ENCODE results near the gene MRPS25.
A peak's percentile ranks its signal among the peaks of the same experiment; 100 is the strongest.

Gene MRPS25

GRCh38 chr3:15097891-15098290, 32.8 kb upstream of the MRPS25 start:
- Histone ChIP-seq H3K4me2 (ENCODE audit: low read length, poor library complexity, severe bottlenecking) (peak overlapping the region; percentile 70), H3K27me3 (ENCODE audit: control insufficient read depth in 1 of 2, insufficient read depth in 1 of 2, low read length in 2 of 2) (no peaks in the 10 kb centered on the region), H3K4ac (ENCODE audit: low read depth in 1 of 2, low read length in 2 of 2) (peak overlapping the region in 1 of 2 experiments; percentile 24), H3K27ac (ENCODE audit: low read length, poor library complexity, severe bottlenecking) (no peak overlapping the region), H2BK15ac (ENCODE audit: low read depth, poor library complexity, severe bottlenecking) (no peak overlapping the region), H4K91ac (ENCODE audit: low read length) (no peak overlapping the region), H3K4me3 (ENCODE audit: insufficient read depth in 1 of 2, low read depth in 1 of 2, low read length in 2 of 2) (peak overlapping the region in 1 of 2 experiments; percentile 95), H2BK120ac (ENCODE audit: low read depth, low read length) (no peak overlapping the region), H2AK5ac (ENCODE audit: low read length, severe bottlenecking) (peak overlapping the region; percentile 25), H3K4me1 (ENCODE audit: control insufficient read depth, insufficient read depth, low read depth, low read length) (peaks cover 10% of the 10 kb centered on the region), H3K23ac (ENCODE audit: low read length in 2 of 2) (no peak overlapping the region), H3K9ac (ENCODE audit: low read length) (peak overlapping the region; percentile 97), H3K79me1 (replicated peaks; ENCODE audit: low read length, poor library complexity, severe bottlenecking) (peaks cover 21% of the 10 kb centered on the region), H4K8ac (ENCODE audit: low read length) (no peak overlapping the region), H2BK5ac (ENCODE audit: low read depth, low read length, poor library complexity, severe bottlenecking) (no peak overlapping the region), H2BK12ac (ENCODE audit: low read length in 2 of 2) (no peak overlapping the region), H3K18ac (ENCODE audit: low read depth in 1 of 2, low read length in 2 of 2) (no peak overlapping the region), H2AFZ (ENCODE audit: low read depth, low read length) (no peak overlapping the region), H3K9me3 (ENCODE audit: control insufficient read depth, low read length) (no peaks in the 10 kb centered on the region), H3K36me3 (ENCODE audit: control insufficient read depth in 1 of 2, insufficient read depth in 2 of 2, low read depth in 1 of 2, low read length in 2 of 2) (peaks cover 11 to 26% of the 10 kb centered on the region in 2 experiments), H3K14ac (ENCODE audit: low read length in 2 of 2) (no peak overlapping the region)
- WGBS: 54% methylated on average over 6 of the region's 6 CpGs
- peak; percentile 36 for DNase-seq

DNA sequence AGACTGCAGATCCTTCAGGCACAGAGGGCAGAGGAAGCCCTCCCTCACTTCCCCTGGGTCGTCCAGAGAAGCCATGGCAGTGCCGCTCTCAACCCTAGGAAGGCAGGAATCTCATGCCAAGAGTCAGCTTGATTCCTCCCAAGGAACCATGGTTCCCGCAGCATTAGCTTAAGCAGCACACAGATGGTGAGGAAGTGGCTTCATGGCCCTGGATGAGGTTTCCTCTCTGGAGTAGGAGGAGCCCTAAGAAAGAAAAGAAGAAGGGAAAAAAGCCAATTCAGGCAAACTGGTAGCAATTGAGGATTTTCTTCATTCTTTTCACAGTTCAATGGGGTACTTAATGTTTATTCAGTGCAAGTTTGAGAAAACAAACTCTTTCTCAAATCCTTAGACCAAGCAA, 30.9 kb upstream of the MRPS25 start:
- Histone ChIP-seq H2AK5ac (ENCODE audit: low read length, severe bottlenecking) (no peak overlapping the region), H3K4ac (ENCODE audit: low read depth in 1 of 2, low read length in 2 of 2) (no peak overlapping the region), H3K18ac (ENCODE audit: low read depth in 1 of 2, low read length in 2 of 2) (no peak overlapping the region), H2BK5ac (ENCODE audit: low read depth, low read length, poor library complexity, severe bottlenecking) (no peak overlapping the region), H3K9me3 (ENCODE audit: control insufficient read depth, low read length) (no peaks in the 10 kb centered on the region), H3K4me2 (ENCODE audit: low read length, poor library complexity, severe bottlenecking) (no peak overlapping the region), H3K79me1 (replicated peaks; ENCODE audit: low read length, poor library complexity, severe bottlenecking) (peaks cover 27% of the 10 kb centered on the region), H2BK12ac (ENCODE audit: low read length in 2 of 2) (no peak overlapping the region), H3K4me1 (ENCODE audit: control insufficient read depth, insufficient read depth, low read depth, low read length) (peaks cover 10% of the 10 kb centered on the region), H3K14ac (ENCODE audit: low read length in 2 of 2) (no peak overlapping the region), H3K36me3 (ENCODE audit: control insufficient read depth in 1 of 2, insufficient read depth in 2 of 2, low read depth in 1 of 2, low read length in 2 of 2) (peaks cover 11 to 37% of the 10 kb centered on the region in 2 experiments), H4K91ac (ENCODE audit: low read length) (no peak overlapping the region), H2AFZ (ENCODE audit: low read depth, low read length) (no peak overlapping the region), H3K23ac (ENCODE audit: low read length in 2 of 2) (no peak overlapping the region), H3K9ac (ENCODE audit: low read length) (peak overlapping the region; percentile 4), H2BK15ac (ENCODE audit: low read depth, poor library complexity, severe bottlenecking) (no peak overlapping the region), H3K27ac (ENCODE audit: low read length, poor library complexity, severe bottlenecking) (no peak overlapping the region), H3K27me3 (ENCODE audit: control insufficient read depth in 1 of 2, insufficient read depth in 1 of 2, low read length in 2 of 2) (no peaks in the 10 kb centered on the region), H4K8ac (ENCODE audit: low read length) (no peak overlapping the region), H3K4me3 (ENCODE audit: insufficient read depth in 1 of 2, low read depth in 1 of 2, low read length in 2 of 2) (no peak overlapping the region), H2BK120ac (ENCODE audit: low read depth, low read length) (no peak overlapping the region)
- 89% methylated on average over 3 of the region's 3 CpGs for WGBS
- no peak for DNase-seq

GRCh38 chr3:15094187-15094875, 29.2 kb upstream of the MRPS25 start:
- H2BK5ac ChIP-seq (ENCODE audit: low read depth, low read length, poor library complexity, severe bottlenecking): no peak overlapping the region
- peak overlapping the region; percentile 55 for H3K9ac ChIP-seq (ENCODE audit: low read length)
- no peak overlapping the region for H4K91ac ChIP-seq (ENCODE audit: low read length)
- H3K14ac ChIP-seq (ENCODE audit: low read length in 2 of 2): no peak overlapping the region
- H2BK120ac ChIP-seq (ENCODE audit: low read depth, low read length): no peak overlapping the region
- H3K18ac ChIP-seq (ENCODE audit: low read depth in 1 of 2, low read length in 2 of 2): no peak overlapping the region
- no peak overlapping the region for H3K4ac ChIP-seq (ENCODE audit: low read depth in 1 of 2, low read length in 2 of 2)
- no peak overlapping the region for H2BK15ac ChIP-seq (ENCODE audit: low read depth, poor library complexity, severe bottlenecking)
- H2BK12ac ChIP-seq (ENCODE audit: low read length in 2 of 2): no peak overlapping the region
- no peaks in the 10 kb centered on the region for H3K9me3 ChIP-seq (ENCODE audit: control insufficient read depth, low read length)
- peaks cover 14 to 52% of the 10 kb centered on the region in 2 experiments for H3K36me3 ChIP-seq (ENCODE audit: control insufficient read depth in 1 of 2, insufficient read depth in 2 of 2, low read depth in 1 of 2, low read length in 2 of 2)
- H3K4me2 ChIP-seq (ENCODE audit: low read length, poor library complexity, severe bottlenecking): no peak overlapping the region
- H3K27me3 ChIP-seq (ENCODE audit: control insufficient read depth in 1 of 2, insufficient read depth in 1 of 2, low read length in 2 of 2): no peaks in the 10 kb centered on the region
- H3K4me3 ChIP-seq (ENCODE audit: insufficient read depth in 1 of 2, low read depth in 1 of 2, low read length in 2 of 2): peak overlapping the region in 1 of 2 experiments; percentile 39
- peaks cover 27% of the 10 kb centered on the region for H3K79me1 ChIP-seq (replicated peaks; ENCODE audit: low read length, poor library complexity, severe bottlenecking)
- no peak overlapping the region for H2AK5ac ChIP-seq (ENCODE audit: low read length, severe bottlenecking)
- no peak overlapping the region for H3K27ac ChIP-seq (ENCODE audit: low read length, poor library complexity, severe bottlenecking)
- H3K4me1 ChIP-seq (ENCODE audit: control insufficient read depth, insufficient read depth, low read depth, low read length): peaks cover 5% of the 10 kb centered on the region
- H2AFZ ChIP-seq (ENCODE audit: low read depth, low read length): no peak overlapping the region
- DNase-seq: no peak
- H4K8ac ChIP-seq (ENCODE audit: low read length): no peak overlapping the region
- H3K23ac ChIP-seq (ENCODE audit: low read length in 2 of 2): no peak overlapping the region
- 93% methylated on average over 4 of the region's 5 CpGs for WGBS

GRCh38 chr3:15092686-15093085, 27.6 kb upstream of the MRPS25 start:
- no peak overlapping the region for H3K4me3 ChIP-seq (ENCODE audit: insufficient read depth in 1 of 2, low read depth in 1 of 2, low read length in 2 of 2)
- no peak overlapping the region for H2BK120ac ChIP-seq (ENCODE audit: low read depth, low read length)
- no peak overlapping the region for H3K23ac ChIP-seq (ENCODE audit: low read length in 2 of 2)
- H3K36me3 ChIP-seq (ENCODE audit: control insufficient read depth in 1 of 2, insufficient read depth in 2 of 2, low read depth in 1 of 2, low read length in 2 of 2): peaks cover 14 to 65% of the 10 kb centered on the region in 2 experiments
- H2BK15ac ChIP-seq (ENCODE audit: low read depth, poor library complexity, severe bottlenecking): no peak overlapping the region
- H2BK5ac ChIP-seq (ENCODE audit: low read depth, low read length, poor library complexity, severe bottlenecking): no peak overlapping the region
- no peak overlapping the region for H3K18ac ChIP-seq (ENCODE audit: low read depth in 1 of 2, low read length in 2 of 2)
- 95% methylated on average over 1 of the region's 1 CpG for WGBS
- H3K4ac ChIP-seq (ENCODE audit: low read depth in 1 of 2, low read length in 2 of 2): no peak overlapping the region
- no peak overlapping the region for H4K91ac ChIP-seq (ENCODE audit: low read length)
- no peak overlapping the region for H2BK12ac ChIP-seq (ENCODE audit: low read length in 2 of 2)
- H3K14ac ChIP-seq (ENCODE audit: low read length in 2 of 2): no peak overlapping the region
- no peak overlapping the region for H4K8ac ChIP-seq (ENCODE audit: low read length)
- H3K27ac ChIP-seq (ENCODE audit: low read length, poor library complexity, severe bottlenecking): no peak overlapping the region
- DNase-seq: no peak
- H3K27me3 ChIP-seq (ENCODE audit: control insufficient read depth in 1 of 2, insufficient read depth in 1 of 2, low read length in 2 of 2): no peaks in the 10 kb centered on the region
- no peak overlapping the region for H3K9ac ChIP-seq (ENCODE audit: low read length)
- H3K4me1 ChIP-seq (ENCODE audit: control insufficient read depth, insufficient read depth, low read depth, low read length): peaks cover 2% of the 10 kb centered on the region
- H3K9me3 ChIP-seq (ENCODE audit: control insufficient read depth, low read length): no peaks in the 10 kb centered on the region
- no peak overlapping the region for H3K4me2 ChIP-seq (ENCODE audit: low read length, poor library complexity, severe bottlenecking)
- H2AFZ ChIP-seq (ENCODE audit: low read depth, low read length): no peak overlapping the region
- no peak overlapping the region for H2AK5ac ChIP-seq (ENCODE audit: low read length, severe bottlenecking)
- H3K79me1 ChIP-seq (replicated peaks; ENCODE audit: low read length, poor library complexity, severe bottlenecking): peaks cover 26% of the 10 kb centered on the region
